Prostate gland (tissue), 2 donors: Measurements from ENCODE around the gene SAP30BP.

ENCODE experiments used
- POLR2A ChIP-seq: fragments of 450-650 bp; IDR thresholded peaks from one replicate; pipeline ENCODE4 v1.6.1; 2016; ENCODE audit warnings: antibody characterized with exemption, mild to moderate bottlenecking
- POLR2AphosphoS5 ChIP-seq: sonication (generic); formaldehyde crosslinking; IDR thresholded peaks from one replicate; pipeline ENCODE4 v1.6.1; 2017; ENCODE audit warnings: antibody characterized with exemption
- TF ChIP-seq, protein P1 (sequence below), 4 experiments: fragments of 200-600 bp in 2 of 4; fragments of 450-650 bp in 2 of 4; sonication (generic) in 2 of 4; IDR thresholded peaks; 1 replicate in 3 of 4; 2 replicates in 1 of 4; pipeline ENCODE4 v1.5.1; 2016 to 2019; ENCODE audit warnings: antibody characterized with exemption in 4 of 4, mild to moderate bottlenecking in 2 of 4, moderate library complexity in 2 of 4

DNA sequence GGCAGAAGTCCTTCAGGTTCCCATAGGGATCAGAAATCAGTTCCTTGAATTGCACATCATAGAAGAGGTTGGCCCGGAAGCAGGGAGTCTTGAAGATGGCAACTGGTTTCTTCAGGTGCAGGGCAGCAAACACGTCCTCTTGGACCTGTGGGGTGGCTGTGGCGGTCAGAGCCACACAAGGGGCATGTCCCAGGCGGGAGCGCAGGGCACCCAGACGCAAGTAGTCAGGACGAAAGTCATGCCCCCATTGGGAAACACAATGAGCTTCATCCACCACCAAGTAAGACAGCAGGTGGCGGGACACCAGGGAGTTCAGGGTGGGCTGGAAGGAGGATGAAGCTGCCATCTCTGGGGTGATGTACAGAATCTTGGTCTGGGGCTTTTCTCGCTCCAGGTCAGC lies 4.6 kb upstream of the SAP30BP start:
- TF ChIP-seq, protein P1, sequence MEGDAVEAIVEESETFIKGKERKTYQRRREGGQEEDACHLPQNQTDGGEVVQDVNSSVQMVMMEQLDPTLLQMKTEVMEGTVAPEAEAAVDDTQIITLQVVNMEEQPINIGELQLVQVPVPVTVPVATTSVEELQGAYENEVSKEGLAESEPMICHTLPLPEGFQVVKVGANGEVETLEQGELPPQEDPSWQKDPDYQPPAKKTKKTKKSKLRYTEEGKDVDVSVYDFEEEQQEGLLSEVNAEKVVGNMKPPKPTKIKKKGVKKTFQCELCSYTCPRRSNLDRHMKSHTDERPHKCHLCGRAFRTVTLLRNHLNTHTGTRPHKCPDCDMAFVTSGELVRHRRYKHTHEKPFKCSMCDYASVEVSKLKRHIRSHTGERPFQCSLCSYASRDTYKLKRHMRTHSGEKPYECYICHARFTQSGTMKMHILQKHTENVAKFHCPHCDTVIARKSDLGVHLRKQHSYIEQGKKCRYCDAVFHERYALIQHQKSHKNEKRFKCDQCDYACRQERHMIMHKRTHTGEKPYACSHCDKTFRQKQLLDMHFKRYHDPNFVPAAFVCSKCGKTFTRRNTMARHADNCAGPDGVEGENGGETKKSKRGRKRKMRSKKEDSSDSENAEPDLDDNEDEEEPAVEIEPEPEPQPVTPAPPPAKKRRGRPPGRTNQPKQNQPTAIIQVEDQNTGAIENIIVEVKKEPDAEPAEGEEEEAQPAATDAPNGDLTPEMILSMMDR (IDR thresholded peaks at IDR 0.05), result no peak
- TF ChIP-seq POLR2A (no peak), POLR2AphosphoS5 (no peak)
